ENCODE results near the gene OR52W1. TPM values are rescaled to one million over a fixed set of nuclear protein-coding genes. Genes with fewer than 3 reads are reported as not detected.

OR52W1 gene
- total and polyA plus RNA-seq, 10 of the 15 experiments (the other 5 are each of a cell fraction or from before 2014, with no cell fraction given) = not detected

- Histone ChIP-seq H3K27me3 (replicated peaks in 1 of 2; ENCODE audit: control insufficient read depth in 2 of 2, insufficient read depth in 2 of 2, low read length in 1 of 2) (no peaks in the 10 kb centered on the region), H3K27ac (ENCODE audit: control insufficient read depth, insufficient read depth) (no peak overlapping the region), H4K20me1 (ENCODE audit: control insufficient read depth, insufficient read depth) (no peaks in the 10 kb centered on the region), H3K4me2 (ENCODE audit: control insufficient read depth, insufficient read depth) (no peak overlapping the region), H3K36me3 (ENCODE audit: control insufficient read depth in 2 of 2, insufficient read depth in 2 of 2, low read length in 1 of 2) (peaks cover 5 to 8% of the 10 kb centered on the region in 2 experiments), H3K79me2 (ENCODE audit: control insufficient read depth, insufficient read depth, low read length) (no peaks in the 10 kb centered on the region), H3K4me3 (no peak overlapping the region), H3K9ac (ENCODE audit: control insufficient read depth, insufficient read depth, low read length) (no peak overlapping the region), H3K9me3 (replicated peaks; ENCODE audit: control insufficient read depth, insufficient read depth, low read length) (no peaks in the 10 kb centered on the region), H3K4me1 (ENCODE audit: control insufficient read depth, insufficient read depth, low read length) (no peaks in the 10 kb centered on the region), H2AFZ (ENCODE audit: control insufficient read depth, low read depth, low read length) (no peak overlapping the region)
- ChIA-PET RAD21 (ENCODE audit: unreplicated experiment) (no interaction called here), SMC1A (ENCODE audit: uncharacterized antibody, unreplicated experiment) (no interaction called here), POLR2A (no interaction called here), CTCF (no interaction called here)
- ATAC-seq (no peak), FAIRE-seq (no peak), DNase-seq (ENCODE audit: low read depth, low spot score) (no peak)
- intact Hi-C loops (cut with micrococcal nuclease; ENCODE audit: unreplicated experiment) = no loop called here
- TF ChIP-seq CTCF (IDR thresholded peaks at IDR 0.05 in 2 of 3, conservative IDR thresholded peaks at IDR 0.05 in 1 of 3; ENCODE audit: control insufficient read depth in 2 of 3, extremely low read depth in 1 of 3, insufficient read depth in 1 of 3, low read depth in 3 of 3, low read length in 3 of 3) (no peak), E2F8 (IDR thresholded peaks at IDR 0.05; ENCODE audit: low read depth, partially characterized antibody) (no peak), BCL3 (IDR thresholded peaks at IDR 0.05; ENCODE audit: borderline replicate concordance, insufficient read depth, low read depth, low read length, poor library complexity, severe bottlenecking) (no peak), MLLT1 (IDR thresholded peaks at IDR 0.05) (no peak), KDM1A (IDR thresholded peaks at IDR 0.05; ENCODE audit: borderline replicate concordance) (no peak), E2F4 (IDR thresholded peaks at IDR 0.05; ENCODE audit: low read depth, low read length) (no peak), CEBPB (IDR thresholded peaks at IDR 0.05; ENCODE audit: borderline replicate concordance in 1 of 2, low read depth in 2 of 2, low read length in 2 of 2) (no peak), ZNF24 (IDR thresholded peaks at IDR 0.05) (no peak), TCF3 (IDR thresholded peaks at IDR 0.05; ENCODE audit: borderline replicate concordance, insufficient read depth, low read depth, low read length) (no peak), JUNB (IDR thresholded peaks at IDR 0.05) (no peak), EZH2 (IDR thresholded peaks at IDR 0.05; ENCODE audit: borderline replicate concordance, control insufficient read depth, low read depth, low read length) (no peak), MEF2A (IDR thresholded peaks at IDR 0.05; ENCODE audit: insufficient read depth, low read depth, low read length) (no peak), SIX5 (IDR thresholded peaks at IDR 0.05; ENCODE audit: low read depth, low read length, severe bottlenecking) (no peak), ZNF384 (IDR thresholded peaks at IDR 0.05; ENCODE audit: borderline replicate concordance, low read depth, low read length) (no peak)
- no TSS peak for BruUV-seq (replicated peaks)
- in situ Hi-C loops (cut with MboI) = no loop called here
- WGBS (ENCODE audit: insufficient coverage, insufficient replicate concordance, low lambda C conversion rate, missing lambda C conversion rate) = 97% methylated on average over 9 of the region's 9 CpGs
Measured at GRCh38 chr11:6210274-6210955, 11.4 kb downstream of the OR52W1 start.

All from GM12878 (cell line).